GM12878 (cell line): ENCODE results near the gene PUS7. TPM values are rescaled to one million over a fixed set of nuclear protein-coding genes. Genes with fewer than 3 reads are reported as not detected.

ENCODE experiments used
- ATAC-seq: fragments of 200-7000 bp; cut with Tn5 transposase; 3 replicates; pipeline ENCODE4 v1.9.1; 2020; ENCODE audit warnings: mild to moderate bottlenecking, moderate library complexity
- BruUV-seq: library from RNA; stranded (reverse); fragments of 400-500 nt; replicated peaks from 2 replicates; lab custom pipeline; 2021; lab: Mats Ljungman, UMichigan
- CTCF ChIA-PET: fragments of 300-600 bp; sonication (Branson Sonifier 250); formaldehyde crosslinking; extraction: SDS; loops from one replicate; lab custom pipeline; 2021; ENCODE audit warnings: inconsistent platforms; lab: Yijun Ruan, JAX
- POLR2A ChIA-PET: fragments of 350-600 bp; formaldehyde crosslinking; extraction: SDS; loops from one replicate; lab custom pipeline; 2021; ENCODE audit warnings: inconsistent platforms; lab: Charles Lee
- RAD21 ChIA-PET: fragments of 300-600 bp; sonication (Branson Sonifier 250); formaldehyde crosslinking; loops from one replicate; lab custom pipeline; 2023; ENCODE audit warnings: antibody characterized with exemption; ENCODE audit not compliant: unreplicated experiment; lab: Charles Lee
- SMC1A ChIA-PET: fragments of 300-600 bp; sonication (Branson Sonifier 250); formaldehyde crosslinking; loops from one replicate; lab custom pipeline; 2023; ENCODE audit not compliant: unreplicated experiment, uncharacterized antibody; lab: Charles Lee
- DNase-seq: peaks from one replicate; pipeline ENCODE4 v3.0.0-alpha.2; 2011; ENCODE audit warnings: low read depth, low spot score
- FAIRE-seq: peaks from 3 replicates; lab custom pipeline; 2011; peaks lifted over from hg19 to GRCh38; lab: Jason Lieb, UNC
- H2AFZ ChIP-seq: 2 replicates; pipeline ENCODE4 v1.6.0; 2011; ENCODE audit warnings: low read depth, low read length, control low read depth; ENCODE audit not compliant: control insufficient read depth
- H3K27ac ChIP-seq: 2 replicates; pipeline ENCODE4 v1.5.1; 2011; ENCODE audit warnings: control low read depth; ENCODE audit not compliant: control insufficient read depth, insufficient read depth
- H3K27me3 ChIP-seq, 2 experiments: replicated peaks in 1 of 2; 2 replicates each; pipeline versions ENCODE4 v1.6.0 to v1.6.1; 2011; ENCODE audit warnings: low read length in 1 of 2; ENCODE audit not compliant: control insufficient read depth in 2 of 2, insufficient read depth in 2 of 2
- H3K36me3 ChIP-seq, 2 experiments: 2 replicates each; pipeline ENCODE4 v1.5.1; 2011; ENCODE audit warnings: low read length in 1 of 2; ENCODE audit not compliant: control insufficient read depth in 2 of 2, insufficient read depth in 2 of 2
- H3K4me1 ChIP-seq: 2 replicates; pipeline ENCODE4 v1.6.1; 2011; ENCODE audit warnings: mild to moderate bottlenecking, low read length, moderate library complexity, mixed read lengths; ENCODE audit not compliant: control insufficient read depth, insufficient read depth
- H3K4me2 ChIP-seq: 2 replicates; pipeline ENCODE4 v1.6.0; 2011; ENCODE audit warnings: control low read depth; ENCODE audit not compliant: control insufficient read depth, insufficient read depth
- H3K4me3 ChIP-seq: fragments of 200-600 bp; sonication (generic); 2 replicates; pipeline ENCODE4 v1.5.1; 2016
- H3K79me2 ChIP-seq: 2 replicates; pipeline ENCODE4 v1.6.0; 2011; ENCODE audit warnings: low read length; ENCODE audit not compliant: control insufficient read depth, insufficient read depth
- H3K9ac ChIP-seq: 2 replicates; pipeline ENCODE4 v1.8.0; 2011; ENCODE audit warnings: low read length, control low read depth, mixed read lengths; ENCODE audit not compliant: control insufficient read depth, insufficient read depth
- H3K9me3 ChIP-seq: replicated peaks from 3 replicates; pipeline ENCODE4 v1.5.1; 2011; ENCODE audit warnings: mild to moderate bottlenecking, low read length; ENCODE audit not compliant: control insufficient read depth, insufficient read depth
- H4K20me1 ChIP-seq: 2 replicates; pipeline ENCODE4 v1.6.0; 2011; ENCODE audit not compliant: control insufficient read depth, insufficient read depth
- CBX5 ChIP-seq: sonication (generic); IDR thresholded peaks from 2 replicates; pipeline ENCODE4 v1.6.1; 2016; ENCODE audit warnings: low read depth, moderate library complexity, mild to moderate bottlenecking, inconsistent platforms
- CHD4 ChIP-seq: fragments of 200-600 bp; sonication (generic); IDR thresholded peaks from 2 replicates; pipeline ENCODE4 v1.6.1; 2016; ENCODE audit warnings: mild to moderate bottlenecking
- E2F4 ChIP-seq: IDR thresholded peaks from 2 replicates; pipeline ENCODE4 v1.6.1; 2012; ENCODE audit warnings: low read depth, low read length, improper control_type of control experiment
- HDAC2 ChIP-seq: fragments of 200-600 bp; sonication (generic); IDR thresholded peaks from 2 replicates; pipeline ENCODE4 v1.6.1; 2017
- HDGF ChIP-seq: fragments of 450-650 bp; IDR thresholded peaks from 2 replicates; pipeline ENCODE4 v1.6.1; 2016; ENCODE audit warnings: antibody characterized with exemption
- IRF3 ChIP-seq: fragments of 450-650 bp; IDR thresholded peaks from 2 replicates; pipeline ENCODE4 v1.6.1; 2014; ENCODE audit warnings: mild to moderate bottlenecking
- JUND ChIP-seq: IDR thresholded peaks from 2 replicates; pipeline ENCODE4 v1.6.1; 2012; ENCODE audit warnings: low read depth, mild to moderate bottlenecking, low read length, improper control_type of control experiment, moderate library complexity
- KAT2A ChIP-seq: conservative IDR thresholded peaks from 2 replicates; pipeline ENCODE4 v1.6.1; 2011; ENCODE audit warnings: low read depth, low read length; ENCODE audit not compliant: control insufficient read depth
- KDM1A ChIP-seq: fragments of 200-600 bp; sonication (generic); IDR thresholded peaks from 2 replicates; pipeline ENCODE4 v1.6.1; 2016; ENCODE audit warnings: borderline replicate concordance
- NFXL1 ChIP-seq: fragments of 450-650 bp; IDR thresholded peaks from 2 replicates; pipeline ENCODE4 v1.6.1; 2017; ENCODE audit warnings: antibody characterized with exemption, mild to moderate bottlenecking, borderline replicate concordance
- NR2C1 ChIP-seq: fragments of 450-650 bp; IDR thresholded peaks from 2 replicates; pipeline ENCODE4 v1.6.1; 2017; ENCODE audit warnings: antibody characterized with exemption, mild to moderate bottlenecking, moderate library complexity
- PKNOX1 ChIP-seq: fragments of 450-650 bp; IDR thresholded peaks from 2 replicates; pipeline ENCODE4 v1.6.1; 2016; ENCODE audit warnings: mild to moderate bottlenecking
- POLR2AphosphoS5 ChIP-seq: IDR thresholded peaks from 2 replicates; pipeline ENCODE4 v1.6.1; 2011; ENCODE audit warnings: mild to moderate bottlenecking, low read length, inconsistent platforms
- SMAD5 ChIP-seq: IDR thresholded peaks from 2 replicates; pipeline ENCODE4 v1.6.1; 2016; ENCODE audit warnings: antibody characterized with exemption, low read depth
- SUZ12 ChIP-seq: fragments of 200-600 bp; sonication (generic); IDR thresholded peaks from one replicate; pipeline ENCODE4 v1.6.1; 2018; ENCODE audit warnings: antibody characterized with exemption, mild to moderate bottlenecking; ENCODE audit not compliant: unreplicated experiment
- TAF1 ChIP-seq: IDR thresholded peaks from 2 replicates; pipeline ENCODE4 v1.6.1; 2011; ENCODE audit warnings: mild to moderate bottlenecking, low read depth, low read length, borderline replicate concordance
- ZNF274 ChIP-seq: IDR thresholded peaks from one replicate; pipeline ENCODE4 v1.8.0; 2011; ENCODE audit not compliant: insufficient read length, insufficient read depth
- ZNF592 ChIP-seq: fragments of 450-650 bp; IDR thresholded peaks from 2 replicates; pipeline ENCODE4 v1.6.1; 2017; ENCODE audit warnings: mild to moderate bottlenecking, moderate library complexity
- WGBS: methylation state at CpG from one replicate; pipeline ENCODE4 v1.1.6; 2016; ENCODE audit warnings: low lambda C conversion rate; ENCODE audit not compliant: insufficient replicate concordance, insufficient coverage; ENCODE audit errors: missing lambda C conversion rate; 5-methylcytosine and 5-hydroxymethylcytosine counted together
- in situ Hi-C: fragments of 300-500 bp; cut with MboI; formaldehyde crosslinking; loops from 9 replicates; pipeline ENCODE4 v1.14.3; 2018; ENCODE audit warnings: mixed read lengths
- intact Hi-C: fragments of 100-400 bp; cut with micrococcal nuclease; formaldehyde crosslinking; loops from one replicate; pipeline ENCODE4 v1.14.2; 2022; ENCODE audit not compliant: unreplicated experiment
- polyA plus RNA-seq, 11 experiments: library from polyadenylated mRNA; depleted of rRNA in 4 of 11; unstranded in 6 of 11; stranded (reverse) in 5 of 11; fragments of >200 nt; fragmentation: Nextera tagmentation in 4 of 11; fragmentation: Illumina TruSeq in 1 of 11; extraction: Ambion mirVana in 4 of 11; extraction: Trizol in 1 of 11; gene quantifications; 1 replicate in 1 of 11; 2 replicates in 10 of 11; pipeline versions ENCODE4 v1.2.1 to v1.2.3, GENCODE V29; 2011 to 2016; ENCODE audit warnings: inconsistent platforms in 2 of 11, missing spikeins in 2 of 11, low read depth in 1 of 11
- total RNA-seq, 4 experiments: library from RNA; depleted of rRNA in 3 of 4; stranded (reverse); fragments of >200 nt in 3 of 4; fragmentation: Illumina TruSeq in 1 of 4; extraction: Trizol in 1 of 4; gene quantifications; 2 replicates each; pipeline versions ENCODE4 v1.2.1 to v1.2.3, GENCODE V29; 2013 to 2021

PUS7 gene
- total and polyA plus RNA-seq, 10 of the 15 experiments (the other 5 are each of a cell fraction or from before 2014, with no cell fraction given): 5.6 to 28.5 (median 22.4) TPM

GRCh38 chr7:105473163-105473562 lies 48.9 kb downstream of the PUS7 start (continued):
- TF ChIP-seq E2F4: no peak

- Histone ChIP-seq H3K9ac (no peak overlapping the region), H3K27ac (no peak overlapping the region), H3K79me2 (no peaks in the 10 kb centered on the region), H3K4me1 (no peaks in the 10 kb centered on the region), H3K9me3 (no peaks in the 10 kb centered on the region), H4K20me1 (no peaks in the 10 kb centered on the region), H3K36me3 (no peaks in the 10 kb centered on the region; a peak in 1 of 4 replicates), H3K4me3 (no peak overlapping the region), H2AFZ (no peak overlapping the region), H3K27me3 (no peaks in the 10 kb centered on the region), H3K4me2 (no peak overlapping the region)
- ChIA-PET CTCF (interaction anchor here (1.9 kb wide), 1 partner anchor 118 kb away, joined by 5 read pairs; no protein-coding TSS in a partner anchor), POLR2A (no interaction called here), RAD21 (no interaction called here), SMC1A (interaction anchor here (0.8 kb wide), 1 partner anchor 118 kb away, joined by 3 read pairs; no protein-coding TSS in a partner anchor)
- in situ Hi-C loops (no loop called here), intact Hi-C loops (no loop called here)
- FAIRE-seq (no peak), ATAC-seq (no peak), DNase-seq (no peak)
- BruUV-seq: no TSS peak
- TF ChIP-seq TAF1: no peak
- TF ChIP-seq HDGF: no peak
- TF ChIP-seq SMAD5: no peak
- no peak for TF ChIP-seq ZNF592
- no peak for TF ChIP-seq KDM1A
- no peak for TF ChIP-seq POLR2AphosphoS5
- no peak for TF ChIP-seq CHD4
- no peak for TF ChIP-seq PKNOX1
- no peak for TF ChIP-seq JUND
- TF ChIP-seq SUZ12: no peak
- no peak for TF ChIP-seq IRF3
- no peak for TF ChIP-seq HDAC2
- TF ChIP-seq CBX5: no peak
- TF ChIP-seq NFXL1: no peak
- no peak for TF ChIP-seq ZNF274
- TF ChIP-seq KAT2A: no peak
- no peak for TF ChIP-seq NR2C1
- 94% methylated on average over 4 of the region's 4 CpGs for WGBS
Measured at GRCh38 chr7:105470846-105471245, 51.2 kb downstream of the PUS7 start.
